ENCODE results near the gene MGST3. TPM values are rescaled to one million over a fixed set of nuclear protein-coding genes. Genes with fewer than 3 reads are reported as not detected.

MGST3 gene
- total and polyA plus RNA-seq, 2 donors (not counting 1 experiment from before 2014, with no cell fraction given) = 35.6 to 41.7 TPM

- ATAC-seq (ENCODE audit: low read depth) = no peak
- ChIA-PET POLR2A (interaction anchor here (1.0 to 2.4 kb wide), 3 partner anchors 55 to 1589 kb away, joined by 4 to 7 read pairs (median 4); partner anchors contain the start of genes POU2F1 and TMCO1), CTCF (interaction anchor here (1.0 to 2.1 kb wide), 3 partner anchors 32 to 283 kb away, joined by 3 to 9 read pairs (median 4); no protein-coding TSS in a partner anchor)
- H3K27me3 Mint-ChIP-seq = no peaks in the 10 kb centered on the region
- peak; percentile 47 for DNase-seq
- WGBS (ENCODE audit: insufficient coverage) = under 1% methylated on average over 23 of the region's 31 CpGs
- peak overlapping the region; percentile 74 to 93 (median 84) for H3K4me3 ChIP-seq (ENCODE audit: control extremely low read depth in 1 of 5, extremely low read depth in 1 of 5, insufficient read depth in 1 of 5, low read depth in 2 of 5, low read length in 4 of 5)
- no peaks in the 10 kb centered on the region for H3K9me3 ChIP-seq (ENCODE audit: control extremely low read depth in 1 of 3, control insufficient read depth in 2 of 3, insufficient read depth in 1 of 3, low read length in 2 of 3)
- H3K27ac Mint-ChIP-seq = no peak overlapping the region
- peaks cover 19% of the 10 kb centered on the region for H3K79me2 ChIP-seq (ENCODE audit: control insufficient read depth, insufficient read depth, low read length)
- no peaks in the 10 kb centered on the region for H3K9me3 Mint-ChIP-seq (ENCODE audit: insufficient read depth)
- peak overlapping the region; percentile 82 for H3K9ac ChIP-seq (ENCODE audit: low read length)
- peak overlapping the region; percentile 58 to 72 for H3K27ac ChIP-seq (ENCODE audit: low read length in 2 of 2)
- peaks cover 30 to 36% of the 10 kb centered on the region in 2 donors for H3K4me1 ChIP-seq (ENCODE audit: control insufficient read depth in 2 of 2, insufficient read depth in 2 of 2, low read length in 2 of 2)
- H3K27me3 ChIP-seq (replicated peaks in 1 of 4; ENCODE audit: control extremely low read depth in 1 of 4, control insufficient read depth in 3 of 4, insufficient read depth in 4 of 4, low read length in 3 of 4) = no peaks in the 10 kb centered on the region
- H3K36me3 ChIP-seq (replicated peaks in 1 of 2; ENCODE audit: control extremely low read depth in 1 of 2, control insufficient read depth in 1 of 2, extremely low read depth in 1 of 2, insufficient read depth in 2 of 2, low read length in 1 of 2) = no peaks in the 10 kb centered on the region
- H2AFZ ChIP-seq (ENCODE audit: insufficient read depth, low read depth, low read length, poor library complexity, severe bottlenecking) = peak overlapping the region; percentile 90
- peak overlapping the region; percentile 89 for H3K4me2 ChIP-seq (replicated peaks; ENCODE audit: low read depth, low read length, poor library complexity, severe bottlenecking)
- no peak overlapping the region for H3K4me3 Mint-ChIP-seq
- H3K4me1 Mint-ChIP-seq = peaks cover 34% of the 10 kb centered on the region
- TF ChIP-seq EZH2 (IDR thresholded peaks at IDR 0.05; ENCODE audit: borderline replicate concordance, insufficient read depth, low read depth, low read length, poor library complexity, severe bottlenecking) (no peak), CTCF (IDR thresholded peaks at IDR 0.05) (no peak)
- intact Hi-C loops (cut with micrococcal nuclease) = loop anchor here (1.0 to 10.0 kb wide), 4 partner anchors 30 to 238 kb away; partner anchors contain the start of genes ALDH9A1 and UCK2
- peaks cover 2% of the 10 kb centered on the region for H4K20me1 ChIP-seq (ENCODE audit: control insufficient read depth, insufficient read depth, low read length, poor library complexity, severe bottlenecking)
These were observed 513 bp downstream of the MGST3 start for GRCh38 chr1:165631342-165632151.

DNA sequence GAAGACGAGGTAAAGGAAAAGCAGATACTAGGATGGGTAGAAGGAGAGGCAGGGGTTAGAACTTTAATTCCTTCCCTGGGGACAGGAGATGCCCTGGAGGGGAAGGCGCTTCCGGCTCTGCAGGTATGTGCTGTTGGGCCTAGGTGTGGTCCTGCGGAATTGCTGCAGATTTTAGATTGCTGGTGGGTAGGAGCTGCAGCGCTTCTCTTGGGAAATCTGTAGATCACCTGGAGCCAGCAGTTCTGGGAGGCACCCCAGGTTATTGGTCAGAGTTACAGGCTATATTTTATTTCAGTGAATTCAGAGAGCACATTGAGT lies 1.1 kb downstream of the MGST3 start:
- no peaks in the 10 kb centered on the region for H3K9me3 Mint-ChIP-seq (ENCODE audit: insufficient read depth)

More for the DNA sequence above, 1.1 kb downstream of the MGST3 start:
- H4K20me1 ChIP-seq (ENCODE audit: control insufficient read depth, insufficient read depth, low read length, poor library complexity, severe bottlenecking) = peaks cover 5% of the 10 kb centered on the region
- ATAC-seq (ENCODE audit: low read depth) (no peak), DNase-seq (no peak)
- TF ChIP-seq CTCF (IDR thresholded peaks at IDR 0.05) (no peak), EZH2 (IDR thresholded peaks at IDR 0.05; ENCODE audit: borderline replicate concordance, insufficient read depth, low read depth, low read length, poor library complexity, severe bottlenecking) (no peak)
- 37% methylated on average over 5 of the region's 5 CpGs for WGBS (ENCODE audit: insufficient coverage)
- H3K4me2 ChIP-seq (replicated peaks; ENCODE audit: low read depth, low read length, poor library complexity, severe bottlenecking) = peak overlapping the region; percentile 89
- Mint-ChIP-seq H3K4me3 (no peak overlapping the region), H3K27me3 (no peaks in the 10 kb centered on the region), H3K27ac (no peak overlapping the region), H3K4me1 (peaks cover 36% of the 10 kb centered on the region)
- H3K27me3 ChIP-seq (replicated peaks in 1 of 4; ENCODE audit: control extremely low read depth in 1 of 4, control insufficient read depth in 3 of 4, insufficient read depth in 4 of 4, low read length in 3 of 4) = no peaks in the 10 kb centered on the region
- intact Hi-C loops (cut with micrococcal nuclease) = loop anchor here (10.0 kb wide), 1 partner anchor 193 kb away; the partner anchor contains the start of gene UCK2
- H3K36me3 ChIP-seq (replicated peaks in 1 of 2; ENCODE audit: control extremely low read depth in 1 of 2, control insufficient read depth in 1 of 2, extremely low read depth in 1 of 2, insufficient read depth in 2 of 2, low read length in 1 of 2) = no peaks in the 10 kb centered on the region
- peak overlapping the region in 4 of 5 experiments; percentile 74 to 93 (median 82) for H3K4me3 ChIP-seq (ENCODE audit: control extremely low read depth in 1 of 5, extremely low read depth in 1 of 5, insufficient read depth in 1 of 5, low read depth in 2 of 5, low read length in 4 of 5)
- ChIA-PET CTCF (interaction anchor here (2.1 kb wide), 1 partner anchor 34 kb away, joined by 9 read pairs; no protein-coding TSS in a partner anchor), POLR2A (interaction anchor here (2.4 kb wide), 1 partner anchor 137 kb away, joined by 7 read pairs; the partner anchor contains the start of gene TMCO1)
- no peak overlapping the region for H3K27ac ChIP-seq (ENCODE audit: low read length in 2 of 2)
- no peaks in the 10 kb centered on the region for H3K9me3 ChIP-seq (ENCODE audit: control extremely low read depth in 1 of 3, control insufficient read depth in 2 of 3, insufficient read depth in 1 of 3, low read length in 2 of 3)
- peaks cover 24% of the 10 kb centered on the region for H3K79me2 ChIP-seq (ENCODE audit: control insufficient read depth, insufficient read depth, low read length)
- H2AFZ ChIP-seq (ENCODE audit: insufficient read depth, low read depth, low read length, poor library complexity, severe bottlenecking) = peak overlapping the region; percentile 90
- peak overlapping the region; percentile 82 for H3K9ac ChIP-seq (ENCODE audit: low read length)
- peaks cover 30 to 36% of the 10 kb centered on the region in 2 donors for H3K4me1 ChIP-seq (ENCODE audit: control insufficient read depth in 2 of 2, insufficient read depth in 2 of 2, low read length in 2 of 2)

Data from B cell (primary cell).